NOMO-1 treated with dmso at 0.1 percent for 144 hours (cell line): ENCODE measurements around the gene PATL2.
"Not testable (repeated sequence)": the region's sequence is repeated elsewhere in the genome, so short reads cannot be mapped to it uniquely, and the experiment has no call there.

Source experiments
- DNase-seq: peaks from one replicate; lab custom pipeline; 2025; ENCODE audit not compliant: unreplicated experiment; lab: John Stamatoyannopoulos, UW

The PATL2 gene

GRCh38 chr15:44654858-44655257 lies 56.3 kb downstream of the PATL2 start:
- DNase-seq, result no peak

GRCh38 chr15:44647637-44648036 lies 63.5 kb downstream of the PATL2 start:
- no peak for DNase-seq

GRCh38 chr15:44647036-44647435 lies 64.1 kb downstream of the PATL2 start:
- no peak for DNase-seq

GRCh38 chr15:44646460-44646859 lies 64.7 kb downstream of the PATL2 start:
- no peak for DNase-seq

GRCh38 chr15:44641651-44642050 lies 69.5 kb downstream of the PATL2 start:
- no peak for DNase-seq

- no peak for DNase-seq
Measured at GRCh38 chr15:44636976-44637375, 74.1 kb downstream of the PATL2 start.

- DNase-seq, result no peak
Measured at GRCh38 chr15:44633603-44634002, 77.5 kb downstream of the PATL2 start.

GRCh38 chr15:44625286-44625685 lies 85.8 kb downstream of the PATL2 start:
- not testable (repeated sequence) for DNase-seq

- no peak for DNase-seq
Measured at GRCh38 chr15:44623178-44623577, 87.9 kb downstream of the PATL2 start.

GRCh38 chr15:44620081-44620480 lies 91.0 kb downstream of the PATL2 start:
- no peak for DNase-seq

- no peak for DNase-seq
Measured at GRCh38 chr15:44616974-44617373, 94.1 kb downstream of the PATL2 start.
